Ectodermal cell (in vitro differentiated cells): ENCODE measurements around the gene CDCA8.
"Not testable (repeated sequence)": the region's sequence is repeated elsewhere in the genome, so short reads cannot be mapped to it uniquely, and the experiment has no call there.

Source experiments
- H3K27ac ChIP-seq: 2 replicates; pipeline ENCODE4 v1.7.0; 2013; ENCODE audit warnings: mild to moderate bottlenecking, low read depth, low read length; ENCODE audit not compliant: insufficient read depth, poor library complexity, severe bottlenecking
- H3K27me3 ChIP-seq: 2 replicates; pipeline ENCODE4 v1.7.0; 2013; ENCODE audit warnings: mild to moderate bottlenecking, low read length; ENCODE audit not compliant: insufficient read depth, control insufficient read depth, poor library complexity, severe bottlenecking
- H3K36me3 ChIP-seq: one replicate; pipeline ENCODE4 v1.7.0; 2013; ENCODE audit warnings: low read length; ENCODE audit not compliant: control insufficient read depth, insufficient read depth
- H3K4me1 ChIP-seq: one replicate; pipeline ENCODE4 v1.7.0; 2013; ENCODE audit warnings: low read length; ENCODE audit not compliant: control insufficient read depth, insufficient read depth
- H3K4me3 ChIP-seq: 2 replicates; pipeline ENCODE4 v1.7.0; 2013; ENCODE audit warnings: low read depth, low read length, control low read depth; ENCODE audit not compliant: insufficient read depth
- H3K9me3 ChIP-seq: 2 replicates; pipeline ENCODE4 v1.7.0; 2013; ENCODE audit warnings: mild to moderate bottlenecking, low read length, moderate library complexity; ENCODE audit not compliant: control insufficient read depth
- WGBS, 2 experiments: methylation state at CpG; one replicate each; pipeline ENCODE4 v1.1.7; 2013; ENCODE audit warnings: missing lambda C conversion rate in 2 of 2; 5-methylcytosine and 5-hydroxymethylcytosine counted together

Gene CDCA8

GRCh38 chr1:37732111-37732780 lies 39.9 kb downstream of the CDCA8 start:
- 83 to 84% methylated on average over 12 of the region's 12 CpGs for WGBS, 2 experiments
- H3K9me3 ChIP-seq, result no peaks in the 10 kb centered on the region

GRCh38 chr1:37734629-37735591 lies 42.6 kb downstream of the CDCA8 start:
- Histone ChIP-seq H3K4me3 (peak overlapping the region; percentile 37), H3K27me3 (peaks cover 41% of the 10 kb centered on the region)
- 12 to 13% methylated on average over 32 of the region's 32 CpGs for WGBS, 2 experiments

More at GRCh38 chr1:37732111-37732780, 39.9 kb downstream of the CDCA8 start:
- H3K27ac ChIP-seq, result no peak overlapping the region
- H3K4me1 ChIP-seq, result peaks cover 2% of the 10 kb centered on the region
- H3K36me3 ChIP-seq, result no peaks in the 10 kb centered on the region
- H3K4me3 ChIP-seq, result no peak overlapping the region
- peaks cover 58% of the 10 kb centered on the region for H3K27me3 ChIP-seq

GRCh38 chr1:37737975-37738374 lies 45.7 kb downstream of the CDCA8 start:
- peaks cover 43% of the 10 kb centered on the region for H3K27me3 ChIP-seq
- not testable (repeated sequence) for H3K27ac ChIP-seq, H3K36me3 ChIP-seq, H3K9me3 ChIP-seq, H3K4me1 ChIP-seq, H3K4me3 ChIP-seq
- WGBS, 2 experiments, result 81 to 86% methylated on average over 7 of the region's 7 CpGs

More at GRCh38 chr1:37734629-37735591, 42.6 kb downstream of the CDCA8 start:
- H3K27ac ChIP-seq, result no peak overlapping the region
- H3K4me1 ChIP-seq, result no peaks in the 10 kb centered on the region
- no peaks in the 10 kb centered on the region for H3K9me3 ChIP-seq
- no peaks in the 10 kb centered on the region for H3K36me3 ChIP-seq

GRCh38 chr1:37738619-37739018 lies 46.3 kb downstream of the CDCA8 start:
- peaks cover 38% of the 10 kb centered on the region for H3K27me3 ChIP-seq
- H3K36me3 ChIP-seq, H3K27ac ChIP-seq, H3K4me3 ChIP-seq, H3K4me1 ChIP-seq, H3K9me3 ChIP-seq: not testable (repeated sequence)
- WGBS, 2 experiments, result 82 to 91% methylated on average over 4 of the region's 4 CpGs

- Histone ChIP-seq H3K4me1 (no peaks in the 10 kb centered on the region), H3K4me3 (no peak overlapping the region), H3K27ac (no peak overlapping the region), H3K9me3 (no peaks in the 10 kb centered on the region), H3K27me3 (peaks cover 32% of the 10 kb centered on the region), H3K36me3 (no peaks in the 10 kb centered on the region)
- WGBS, 2 experiments, result 92 to 96% methylated on average over 2 of the region's 2 CpGs
These were observed 46.9 kb downstream of the CDCA8 start for GRCh38 chr1:37739222-37739621.

GRCh38 chr1:37741130-37741529 lies 48.8 kb downstream of the CDCA8 start:
- Histone ChIP-seq H3K4me3 (no peak overlapping the region), H3K4me1 (no peaks in the 10 kb centered on the region), H3K9me3 (no peaks in the 10 kb centered on the region), H3K27ac (no peak overlapping the region), H3K27me3 (peaks cover 18% of the 10 kb centered on the region), H3K36me3 (no peaks in the 10 kb centered on the region)
- 86 to 89% methylated on average over 9 of the region's 9 CpGs for WGBS, 2 experiments

- Histone ChIP-seq H3K36me3 (no peaks in the 10 kb centered on the region), H3K4me3 (no peak overlapping the region), H3K27me3 (peaks cover 17% of the 10 kb centered on the region), H3K4me1 (no peaks in the 10 kb centered on the region), H3K27ac (no peak overlapping the region), H3K9me3 (no peaks in the 10 kb centered on the region)
- WGBS, 2 experiments, result 26 to 34% methylated on average over 6 of the region's 6 CpGs
These were observed 49.3 kb downstream of the CDCA8 start for GRCh38 chr1:37741662-37742061.

GRCh38 chr1:37746806-37747205 lies 54.5 kb downstream of the CDCA8 start:
- no peak overlapping the region for H3K4me3 ChIP-seq
- 89 to 95% methylated on average over 1 to 2 of the region's 3 CpGs for WGBS, 2 experiments
- H3K27ac ChIP-seq, result no peak overlapping the region
- H3K27me3 ChIP-seq, result peaks cover 33% of the 10 kb centered on the region
- no peaks in the 10 kb centered on the region for H3K36me3 ChIP-seq
- no peaks in the 10 kb centered on the region for H3K4me1 ChIP-seq
- H3K9me3 ChIP-seq, result no peaks in the 10 kb centered on the region

GRCh38 chr1:37748565-37748964 lies 56.2 kb downstream of the CDCA8 start:
- Histone ChIP-seq H3K4me1 (no peaks in the 10 kb centered on the region), H3K36me3 (no peaks in the 10 kb centered on the region), H3K4me3 (no peak overlapping the region), H3K27me3 (peaks cover 46% of the 10 kb centered on the region), H3K9me3 (no peaks in the 10 kb centered on the region), H3K27ac (no peak overlapping the region)
- WGBS, 2 experiments, result 80% methylated on average over 1 of the region's 1 CpG; no CpG with 5 or more reads in 1 of the 2 experiments

GRCh38 chr1:37752213-37752582 lies 59.9 kb downstream of the CDCA8 start:
- Histone ChIP-seq H3K4me1 (no peaks in the 10 kb centered on the region), H3K36me3 (no peaks in the 10 kb centered on the region), H3K9me3 (no peaks in the 10 kb centered on the region), H3K27me3 (peaks cover 78% of the 10 kb centered on the region), H3K4me3 (no peak overlapping the region), H3K27ac (no peak overlapping the region)
- 42 to 45% methylated on average over 11 of the region's 11 CpGs for WGBS, 2 experiments
